SH-SY5Y (cell line): Measurements from ENCODE around the gene PRR7.
A peak's percentile ranks its signal among the peaks of the same experiment; 100 is the strongest.

ENCODE experiments used
- GATA2 ChIP-seq: IDR thresholded peaks from 2 replicates; pipeline ENCODE4 v1.6.1; 2011; ENCODE audit warnings: mild to moderate bottlenecking, low read depth, low read length
- GATA3 ChIP-seq: IDR thresholded peaks from 2 replicates; pipeline ENCODE4 v1.6.1; 2011; ENCODE audit warnings: low read depth, mild to moderate bottlenecking, low read length, moderate library complexity

The PRR7 gene

GRCh38 chr5:177450667-177451424 is 4.2 kb downstream of the PRR7 start:
- TF ChIP-seq GATA3 (no peak), GATA2 (no peak)

GRCh38 chr5:177452688-177453638 is 6.3 kb downstream of the PRR7 start:
- TF ChIP-seq GATA2 (peak; percentile 30; the same call in 1 of the 2 replicates), GATA3 (no peak)

GRCh38 chr5:177453852-177454396 is 7.3 kb downstream of the PRR7 start:
- no peak for TF ChIP-seq GATA3
- no peak for TF ChIP-seq GATA2

- no peak; the same call in 1 of the 2 replicates for TF ChIP-seq GATA2
- TF ChIP-seq GATA3: no peak
Measured at GRCh38 chr5:177454397-177455035, 7.9 kb downstream of the PRR7 start.

- TF ChIP-seq GATA2 (no peak), GATA3 (no peak)
Measured at GRCh38 chr5:177455036-177455660, 8.5 kb downstream of the PRR7 start.

- no peak for TF ChIP-seq GATA2
Measured at GRCh38 chr5:177455661-177456590, 9.3 kb downstream of the PRR7 start.

- TF ChIP-seq GATA3: no peak
- TF ChIP-seq GATA2: no peak
Measured at GRCh38 chr5:177456591-177456964, 10.0 kb downstream of the PRR7 start.

- TF ChIP-seq GATA2: no peak
- no peak for TF ChIP-seq GATA3
Measured at GRCh38 chr5:177456976-177457851, 10.6 kb downstream of the PRR7 start.

- TF ChIP-seq GATA2 (no peak), GATA3 (no peak)
Measured at GRCh38 chr5:177457852-177458681, 11.5 kb downstream of the PRR7 start.

- TF ChIP-seq GATA3 (no peak), GATA2 (no peak)
Measured at GRCh38 chr5:177458912-177459350, 12.3 kb downstream of the PRR7 start.

GRCh38 chr5:177459357-177459756 is 12.7 kb downstream of the PRR7 start:
- TF ChIP-seq GATA3 (no peak), GATA2 (no peak)
